ENCODE measurements around the gene CIDEB. TPM values are rescaled to one million over a fixed set of nuclear protein-coding genes. Genes with fewer than 3 reads are reported as not detected.

The CIDEB gene
- total RNA-seq, 4 donors from 2014 or later, result 6.7 to 168 (median 23.6) TPM

DNA sequence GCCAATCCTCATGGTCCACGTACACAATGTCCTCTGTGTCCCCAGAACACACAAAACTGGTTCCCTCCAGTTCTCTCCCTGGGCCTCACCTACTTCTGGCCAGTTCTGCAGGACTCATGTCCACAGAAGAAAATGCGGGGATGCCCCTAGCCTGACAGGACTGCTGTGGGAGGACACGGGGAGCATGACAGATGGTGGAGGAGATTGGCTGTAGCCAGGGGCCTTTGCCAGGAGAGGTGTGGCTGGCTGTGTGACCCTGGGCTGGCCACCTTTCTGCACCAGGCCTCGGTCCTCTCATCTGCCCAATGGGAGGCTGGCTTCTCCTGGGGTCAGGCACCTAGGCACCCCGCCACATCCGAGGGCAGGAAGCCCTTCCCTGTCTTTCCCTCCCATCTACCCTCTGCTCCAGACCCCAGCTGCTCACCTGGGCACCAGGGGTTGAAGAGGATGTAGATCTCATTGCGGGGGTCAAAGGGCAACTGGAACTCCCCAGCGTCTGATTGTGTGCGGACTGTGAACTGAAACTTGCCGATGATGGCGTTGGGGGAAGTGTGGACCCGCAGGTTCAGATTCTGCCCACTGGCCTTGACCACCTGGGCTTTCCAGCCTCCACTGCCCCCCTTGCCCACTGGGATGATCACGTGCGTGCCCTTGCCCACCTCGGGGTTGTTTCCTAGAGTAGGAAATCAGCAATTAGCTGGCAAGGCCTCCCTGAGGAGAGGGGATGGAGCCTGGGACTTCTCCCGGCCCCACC, 47.6 kb downstream of the CIDEB start:
- no peak for TF ChIP-seq POLR2A (IDR thresholded peaks at IDR 0.05)
- TF ChIP-seq EP300 (IDR thresholded peaks at IDR 0.05; ENCODE audit: low read depth), result no peak
- TF ChIP-seq, protein P1, sequence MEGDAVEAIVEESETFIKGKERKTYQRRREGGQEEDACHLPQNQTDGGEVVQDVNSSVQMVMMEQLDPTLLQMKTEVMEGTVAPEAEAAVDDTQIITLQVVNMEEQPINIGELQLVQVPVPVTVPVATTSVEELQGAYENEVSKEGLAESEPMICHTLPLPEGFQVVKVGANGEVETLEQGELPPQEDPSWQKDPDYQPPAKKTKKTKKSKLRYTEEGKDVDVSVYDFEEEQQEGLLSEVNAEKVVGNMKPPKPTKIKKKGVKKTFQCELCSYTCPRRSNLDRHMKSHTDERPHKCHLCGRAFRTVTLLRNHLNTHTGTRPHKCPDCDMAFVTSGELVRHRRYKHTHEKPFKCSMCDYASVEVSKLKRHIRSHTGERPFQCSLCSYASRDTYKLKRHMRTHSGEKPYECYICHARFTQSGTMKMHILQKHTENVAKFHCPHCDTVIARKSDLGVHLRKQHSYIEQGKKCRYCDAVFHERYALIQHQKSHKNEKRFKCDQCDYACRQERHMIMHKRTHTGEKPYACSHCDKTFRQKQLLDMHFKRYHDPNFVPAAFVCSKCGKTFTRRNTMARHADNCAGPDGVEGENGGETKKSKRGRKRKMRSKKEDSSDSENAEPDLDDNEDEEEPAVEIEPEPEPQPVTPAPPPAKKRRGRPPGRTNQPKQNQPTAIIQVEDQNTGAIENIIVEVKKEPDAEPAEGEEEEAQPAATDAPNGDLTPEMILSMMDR (IDR thresholded peaks at IDR 0.05), result no peak
- no peak for TF ChIP-seq POLR2AphosphoS5 (IDR thresholded peaks at IDR 0.05)
- no peaks in the 10 kb centered on the region for H3K9me3 ChIP-seq

DNA sequence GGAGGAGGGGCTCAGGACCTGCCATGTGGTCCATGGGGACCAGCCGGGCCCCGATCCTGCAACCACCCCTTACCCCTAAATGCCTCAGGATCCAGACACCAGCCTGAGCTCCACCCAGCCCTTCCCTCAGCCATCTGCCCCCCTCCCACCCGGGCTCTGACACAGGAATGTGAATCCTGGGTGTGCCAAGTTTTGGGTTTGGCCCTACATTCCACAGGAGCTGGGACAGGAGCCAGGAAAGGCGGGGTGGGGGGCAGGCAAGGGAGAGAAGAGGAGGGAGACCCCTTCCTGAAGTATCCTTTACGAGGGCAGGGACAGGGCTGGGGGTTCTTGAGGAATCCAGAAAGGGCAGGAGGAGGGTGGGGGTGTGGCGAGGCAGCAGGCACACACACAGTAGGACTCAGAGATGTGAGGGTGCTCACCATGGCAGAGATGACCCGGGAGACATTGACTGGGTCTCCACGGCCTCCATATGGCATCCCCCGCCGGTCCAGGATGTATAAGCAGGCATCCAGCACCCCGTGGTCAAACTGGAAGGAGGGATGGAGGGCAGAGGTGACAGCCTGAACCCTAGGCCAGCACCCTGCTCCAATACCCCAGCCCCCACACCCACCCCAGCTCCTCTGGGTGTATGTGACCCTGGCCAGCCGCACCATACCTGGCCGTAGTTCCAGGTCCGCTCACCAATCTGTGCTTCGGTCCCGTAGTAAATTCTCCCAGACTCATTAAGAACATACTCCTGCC, 48.3 kb downstream of the CIDEB start:
- WGBS, 2 donors (ENCODE audit: low coverage in 1 of 2), result 83 to 85% methylated on average over 4 to 12 of the region's 16 CpGs
- Histone ChIP-seq H3K9me3 (no peaks in the 10 kb centered on the region), H3K27ac (no peak overlapping the region), H3K4me3 (no peak overlapping the region), H3K4me1 (no peaks in the 10 kb centered on the region), H3K36me3 (no peaks in the 10 kb centered on the region), H3K27me3 (no peaks in the 10 kb centered on the region)
- in situ Hi-C loops (cut with MboI; ENCODE audit: low pct_ligation_motif_present in 1 of 4, low pct_unique_long_range_greater_than_20kb in 1 of 4, low sequenced_read_pairs in 3 of 4), result no loop called here
- intact Hi-C loops (cut with DNase I; ENCODE audit: low total_unique reads), result no loop called here
- TF ChIP-seq EP300 (IDR thresholded peaks at IDR 0.05; ENCODE audit: low read depth) (no peak), POLR2A (IDR thresholded peaks at IDR 0.05) (no peak), POLR2AphosphoS5 (IDR thresholded peaks at IDR 0.05) (no peak)
- TF ChIP-seq, protein P1 (IDR thresholded peaks at IDR 0.05), result no peak
- DNase-seq, result no peak

More for the DNA sequence above, 47.6 kb downstream of the CIDEB start:
- no peak overlapping the region for H3K27ac ChIP-seq
- no peaks in the 10 kb centered on the region for H3K36me3 ChIP-seq
- H3K27me3 ChIP-seq, result no peaks in the 10 kb centered on the region
- intact Hi-C loops (cut with DNase I; ENCODE audit: low total_unique reads) (no loop called here), in situ Hi-C loops (cut with MboI; ENCODE audit: low pct_ligation_motif_present in 1 of 4, low pct_unique_long_range_greater_than_20kb in 1 of 4, low sequenced_read_pairs in 3 of 4) (no loop called here)
- 80 to 86% methylated on average over 1 to 16 of the region's 16 CpGs for WGBS, 2 donors (ENCODE audit: low coverage in 1 of 2)
- H3K4me1 ChIP-seq, result no peaks in the 10 kb centered on the region
- no peak for DNase-seq
- no peak overlapping the region for H3K4me3 ChIP-seq

DNA sequence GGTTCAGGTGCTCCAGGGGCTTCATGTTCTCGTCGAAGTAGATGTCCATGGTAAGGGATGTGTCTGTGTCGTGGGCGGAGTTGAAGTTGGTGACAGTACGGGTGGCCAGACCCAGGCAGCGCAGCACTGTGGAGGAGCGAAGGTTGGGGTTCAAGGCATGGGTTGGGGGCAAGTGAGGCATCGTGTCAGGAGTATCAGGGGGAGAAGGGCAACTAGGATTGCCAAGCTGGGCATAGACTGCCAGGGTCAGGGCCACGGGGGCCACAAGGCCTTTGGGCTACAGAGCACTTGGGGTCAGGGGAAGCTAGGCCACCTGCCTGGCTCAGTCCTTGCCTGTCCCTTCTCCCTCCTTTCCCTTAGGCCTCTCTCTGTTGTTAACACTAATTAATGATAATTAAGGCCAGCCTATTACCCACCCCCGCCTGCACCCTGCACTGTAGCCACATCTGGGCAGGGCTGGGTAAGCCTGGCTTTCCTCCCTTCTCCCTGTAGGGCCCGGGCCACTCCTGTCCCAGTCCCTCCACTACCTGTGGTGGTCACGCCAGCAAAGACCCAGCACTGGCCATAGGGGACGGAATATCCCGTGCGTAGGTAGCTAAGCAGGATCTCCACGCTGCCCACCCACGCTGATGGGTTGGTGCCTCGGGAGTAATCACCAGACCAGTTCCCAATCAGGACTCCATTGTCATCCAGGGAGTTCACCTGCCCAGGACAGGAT, 49.1 kb downstream of the CIDEB start:
- H3K27me3 ChIP-seq, result no peaks in the 10 kb centered on the region
- H3K36me3 ChIP-seq, result no peaks in the 10 kb centered on the region
- DNase-seq, result no peak
- no peak overlapping the region for H3K27ac ChIP-seq
- intact Hi-C loops (cut with DNase I; ENCODE audit: low total_unique reads), result no loop called here
- in situ Hi-C loops (cut with MboI; ENCODE audit: low pct_ligation_motif_present in 1 of 4, low pct_unique_long_range_greater_than_20kb in 1 of 4, low sequenced_read_pairs in 3 of 4), result no loop called here
- no peaks in the 10 kb centered on the region for H3K4me1 ChIP-seq
- 91 to 100% methylated on average over 2 to 17 of the region's 18 CpGs for WGBS, 2 donors (ENCODE audit: low coverage in 1 of 2)
- H3K4me3 ChIP-seq, result no peak overlapping the region
- TF ChIP-seq POLR2AphosphoS5 (IDR thresholded peaks at IDR 0.05) (no peak), POLR2A (IDR thresholded peaks at IDR 0.05) (no peak), EP300 (IDR thresholded peaks at IDR 0.05; ENCODE audit: low read depth) (no peak)
- TF ChIP-seq, protein P1 (IDR thresholded peaks at IDR 0.05), result no peak
- H3K9me3 ChIP-seq, result no peaks in the 10 kb centered on the region

DNA sequence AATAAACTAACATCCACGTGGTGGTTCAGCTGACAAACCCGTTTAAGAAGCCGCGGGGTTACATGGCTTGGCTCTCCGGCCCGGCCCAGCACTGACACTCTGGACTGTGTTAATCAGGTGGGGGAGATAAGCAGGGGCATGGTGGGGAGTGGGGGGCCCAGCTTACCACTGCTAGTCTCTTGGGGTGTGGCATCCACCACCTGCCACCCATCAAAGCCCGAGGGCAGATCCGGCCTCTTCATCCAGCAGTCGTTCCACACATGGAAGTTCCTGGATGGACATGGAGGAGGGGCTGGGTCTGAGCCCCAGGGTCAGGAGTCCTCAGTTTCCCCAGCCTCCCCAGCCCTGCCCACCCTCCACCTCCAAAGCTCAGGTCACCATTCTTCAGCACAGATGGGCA, 49.7 kb downstream of the CIDEB start:
- H3K27ac ChIP-seq, result no peak overlapping the region
- H3K36me3 ChIP-seq, result no peaks in the 10 kb centered on the region
- no peaks in the 10 kb centered on the region for H3K4me1 ChIP-seq
- no peak for DNase-seq
- no peak overlapping the region for H3K4me3 ChIP-seq
- in situ Hi-C loops (cut with MboI; ENCODE audit: low pct_ligation_motif_present in 1 of 4, low pct_unique_long_range_greater_than_20kb in 1 of 4, low sequenced_read_pairs in 3 of 4), result no loop called here
- TF ChIP-seq POLR2A (IDR thresholded peaks at IDR 0.05) (no peak), EP300 (IDR thresholded peaks at IDR 0.05; ENCODE audit: low read depth) (no peak), POLR2AphosphoS5 (IDR thresholded peaks at IDR 0.05) (no peak)
- TF ChIP-seq, protein P1 (IDR thresholded peaks at IDR 0.05), result no peak
- WGBS, 2 donors (ENCODE audit: low coverage in 1 of 2), result 85 to 91% methylated on average over 6 to 9 of the region's 9 CpGs
- intact Hi-C loops (cut with DNase I; ENCODE audit: low total_unique reads), result no loop called here
- no peaks in the 10 kb centered on the region for H3K9me3 ChIP-seq
- no peaks in the 10 kb centered on the region for H3K27me3 ChIP-seq
